Loucy (cell line): Measurements from ENCODE around the gene NAALADL2.

Experiments
- H2AFZ ChIP-seq: fragments of 200-600 bp; sonication (generic); 2 replicates; pipeline ENCODE4 v1.6.0; 2016; ENCODE audit warnings: antibody characterized with exemption, mild to moderate bottlenecking, low read length, moderate library complexity
- H3F3A ChIP-seq: fragments of 200-600 bp; 2 replicates; pipeline ENCODE4 v1.6.0; 2016; ENCODE audit warnings: antibody characterized with exemption, low read depth, mild to moderate bottlenecking
- H3K27me3 ChIP-seq: fragments of 200-600 bp; sonication (generic); 2 replicates; pipeline ENCODE4 v1.6.1; 2014; ENCODE audit warnings: low read length, mild to moderate bottlenecking; ENCODE audit not compliant: insufficient read depth, poor library complexity, severe bottlenecking
- H3K36me3 ChIP-seq: fragments of 200-600 bp; sonication (generic); 2 replicates; pipeline ENCODE4 v1.6.1; 2016; ENCODE audit warnings: low read length; ENCODE audit not compliant: insufficient read depth
- H3K4me1 ChIP-seq: fragments of 200-600 bp; sonication (generic); 2 replicates; pipeline ENCODE4 v1.5.1; 2014; ENCODE audit warnings: low read length, mild to moderate bottlenecking; ENCODE audit not compliant: insufficient read depth, poor library complexity, severe bottlenecking
- H3K4me2 ChIP-seq: fragments of 200-600 bp; sonication (generic); 2 replicates; pipeline ENCODE4 v1.6.0; 2014; ENCODE audit warnings: antibody characterized with exemption, low read length, low read depth, mild to moderate bottlenecking; ENCODE audit not compliant: poor library complexity, severe bottlenecking
- H3K4me3 ChIP-seq: fragments of 200-600 bp; sonication (generic); 2 replicates; pipeline ENCODE4 v1.5.1; 2014; ENCODE audit warnings: low read length, mild to moderate bottlenecking, mixed read lengths; ENCODE audit not compliant: poor library complexity, severe bottlenecking
- H3K79me2 ChIP-seq: fragments of 200-600 bp; sonication (generic); 2 replicates; pipeline ENCODE4 v1.6.1; 2014; ENCODE audit warnings: low read length; ENCODE audit not compliant: insufficient read depth
- H3K9ac ChIP-seq: fragments of 200-600 bp; sonication (generic); 2 replicates; pipeline ENCODE4 v1.6.0; 2014; ENCODE audit warnings: mild to moderate bottlenecking, low read depth, low read length, moderate library complexity; ENCODE audit not compliant: poor library complexity, severe bottlenecking
- H3K9me2 ChIP-seq: fragments of 200-600 bp; sonication (generic); replicated peaks from 2 replicates; pipeline ENCODE4 v1.6.1; 2016; ENCODE audit warnings: low read depth, low read length, mixed read lengths
- H3K9me3 ChIP-seq: fragments of 200-600 bp; sonication (generic); 2 replicates; pipeline ENCODE4 v1.6.1; 2014; ENCODE audit warnings: mild to moderate bottlenecking, antibody characterized with exemption, low read length, low read depth; ENCODE audit not compliant: insufficient read depth
- H4K20me1 ChIP-seq: fragments of 200-600 bp; sonication (generic); 2 replicates; pipeline ENCODE4 v1.6.0; 2014; ENCODE audit warnings: antibody characterized with exemption, low read length, mild to moderate bottlenecking; ENCODE audit not compliant: insufficient read depth, poor library complexity, severe bottlenecking
- CTCF ChIP-seq: fragments of 200-600 bp; sonication (generic); conservative IDR thresholded peaks from 2 replicates; pipeline ENCODE4 v1.5.1; 2014; ENCODE audit warnings: mild to moderate bottlenecking, antibody characterized with exemption, low read length
- EZH2phosphoT487 ChIP-seq: fragments of 200-600 bp; IDR thresholded peaks from 2 replicates; pipeline ENCODE4 v1.6.1; 2018; ENCODE audit warnings: antibody characterized with exemption, mild to moderate bottlenecking, moderate library complexity, borderline replicate concordance

Gene NAALADL2

DNA sequence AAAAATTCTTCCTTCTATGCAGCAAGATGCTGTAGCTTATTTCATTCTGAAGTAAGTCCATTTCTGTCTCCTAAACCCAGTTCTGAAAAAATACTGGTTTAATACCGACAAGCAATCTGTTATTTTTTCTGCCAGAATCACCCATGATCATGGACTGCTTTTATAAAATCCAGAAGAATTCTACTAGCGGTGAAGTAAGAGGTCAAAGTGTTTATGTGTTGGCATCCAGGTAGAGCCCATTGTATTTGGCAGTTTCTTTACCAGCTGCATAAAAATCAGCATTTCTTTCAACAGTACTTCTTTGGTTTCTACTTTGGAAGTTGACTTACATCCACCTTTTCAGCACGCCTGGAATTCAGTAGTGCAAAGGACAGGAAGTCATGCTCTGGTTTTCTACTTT, 484.8 kb downstream of the NAALADL2 start:
- no peaks in the 10 kb centered on the region for H3K79me2 ChIP-seq
- H4K20me1 ChIP-seq: no peaks in the 10 kb centered on the region
- H2AFZ ChIP-seq: no peak overlapping the region
- H3K27me3 ChIP-seq: no peaks in the 10 kb centered on the region
- H3K9me2 ChIP-seq: 0 out of 2 replicates have a peak, but pooled peaks cover 3% of the 10 kb centered on the region
- H3K4me3 ChIP-seq: no peak overlapping the region
- no peak overlapping the region for H3K9ac ChIP-seq
- no peaks in the 10 kb centered on the region for H3F3A ChIP-seq
- no peak overlapping the region for H3K4me2 ChIP-seq
- TF ChIP-seq EZH2phosphoT487 (no peak), CTCF (no peak)
- no peaks in the 10 kb centered on the region for H3K9me3 ChIP-seq
- no peaks in the 10 kb centered on the region for H3K4me1 ChIP-seq
- H3K36me3 ChIP-seq: no peaks in the 10 kb centered on the region

DNA sequence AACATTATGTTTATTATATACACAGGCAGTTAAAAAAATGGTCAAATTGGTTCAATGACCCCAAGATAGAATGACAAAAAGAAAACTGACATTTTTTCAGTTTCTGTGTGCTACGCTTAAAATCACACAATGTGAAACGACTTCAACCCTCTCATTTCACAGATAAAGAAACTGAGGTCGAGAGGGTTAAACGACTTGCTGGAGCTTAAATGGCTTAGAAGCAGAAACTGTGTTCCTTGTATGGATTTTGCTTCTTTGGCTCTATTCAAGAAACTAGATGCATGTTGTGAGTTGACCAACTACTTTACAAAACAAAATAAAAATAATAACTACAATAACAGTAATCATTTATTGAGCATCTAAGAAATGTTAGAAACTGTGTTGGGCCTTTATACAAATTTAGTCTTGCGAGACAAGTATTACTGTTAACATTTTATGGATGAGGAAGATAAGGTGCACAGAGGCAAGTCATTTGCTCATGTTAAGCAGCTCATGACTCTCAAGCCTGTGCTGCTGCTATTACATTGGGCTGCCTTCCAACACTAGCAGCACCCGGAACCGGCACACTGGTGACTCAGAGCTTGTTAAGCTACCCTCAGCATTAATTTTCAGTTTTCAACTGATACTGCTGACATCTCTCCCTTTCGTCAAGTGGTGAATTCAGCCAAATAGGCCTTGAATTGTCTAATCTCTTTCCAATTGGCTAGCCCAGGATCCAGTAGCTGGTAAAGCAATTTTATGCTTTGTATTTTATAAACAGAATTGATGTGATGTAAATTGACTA, 487.6 kb downstream of the NAALADL2 start:
- TF ChIP-seq EZH2phosphoT487: no peak
- no peak for TF ChIP-seq CTCF
- Histone ChIP-seq H4K20me1 (no peaks in the 10 kb centered on the region), H3K9ac (no peak overlapping the region), H3K79me2 (no peaks in the 10 kb centered on the region), H3K4me3 (no peak overlapping the region), H2AFZ (no peak overlapping the region), H3F3A (no peaks in the 10 kb centered on the region), H3K4me1 (no peaks in the 10 kb centered on the region), H3K9me2 (no peaks in the 10 kb centered on the region), H3K9me3 (no peaks in the 10 kb centered on the region), H3K36me3 (no peaks in the 10 kb centered on the region), H3K4me2 (no peak overlapping the region), H3K27me3 (no peaks in the 10 kb centered on the region)

DNA sequence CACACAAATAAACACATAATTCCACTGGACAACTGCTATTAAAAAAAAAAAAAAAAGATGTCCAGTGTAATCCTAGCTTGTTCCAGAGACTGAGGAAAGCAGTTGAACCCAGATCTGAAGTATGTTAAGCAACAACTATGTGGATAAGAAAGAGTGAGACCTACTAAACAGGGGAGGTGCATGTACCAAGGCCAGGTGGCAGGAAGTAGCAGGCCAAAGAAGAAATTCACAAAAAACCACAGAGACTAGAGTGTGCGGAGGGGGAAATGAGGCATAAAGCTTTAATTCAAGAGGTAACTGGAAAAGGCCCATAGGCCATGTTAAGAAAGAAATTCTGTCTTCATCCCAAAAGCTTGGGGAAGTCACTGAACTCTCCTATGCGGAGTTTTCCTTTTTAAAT, 490.0 kb downstream of the NAALADL2 start:
- TF ChIP-seq EZH2phosphoT487 (no peak), CTCF (no peak)
- Histone ChIP-seq H3K9me2 (no peaks in the 10 kb centered on the region), H3K4me3 (no peak overlapping the region), H4K20me1 (no peaks in the 10 kb centered on the region), H3F3A (no peaks in the 10 kb centered on the region), H3K4me1 (no peaks in the 10 kb centered on the region), H2AFZ (no peak overlapping the region), H3K9me3 (no peaks in the 10 kb centered on the region), H3K9ac (no peak overlapping the region), H3K27me3 (no peaks in the 10 kb centered on the region), H3K4me2 (no peak overlapping the region), H3K36me3 (no peaks in the 10 kb centered on the region), H3K79me2 (no peaks in the 10 kb centered on the region)
